ENCODE measurements around the gene KPNA2. TPM values are rescaled to one million over a fixed set of nuclear protein-coding genes. Genes with fewer than 3 reads are reported as not detected.

KPNA2 gene
- total and polyA plus RNA-seq, 2 of the 13 experiments (the other 11 are each of a cell fraction or from before 2014, with no cell fraction given), result 111 to 305 TPM

DNA sequence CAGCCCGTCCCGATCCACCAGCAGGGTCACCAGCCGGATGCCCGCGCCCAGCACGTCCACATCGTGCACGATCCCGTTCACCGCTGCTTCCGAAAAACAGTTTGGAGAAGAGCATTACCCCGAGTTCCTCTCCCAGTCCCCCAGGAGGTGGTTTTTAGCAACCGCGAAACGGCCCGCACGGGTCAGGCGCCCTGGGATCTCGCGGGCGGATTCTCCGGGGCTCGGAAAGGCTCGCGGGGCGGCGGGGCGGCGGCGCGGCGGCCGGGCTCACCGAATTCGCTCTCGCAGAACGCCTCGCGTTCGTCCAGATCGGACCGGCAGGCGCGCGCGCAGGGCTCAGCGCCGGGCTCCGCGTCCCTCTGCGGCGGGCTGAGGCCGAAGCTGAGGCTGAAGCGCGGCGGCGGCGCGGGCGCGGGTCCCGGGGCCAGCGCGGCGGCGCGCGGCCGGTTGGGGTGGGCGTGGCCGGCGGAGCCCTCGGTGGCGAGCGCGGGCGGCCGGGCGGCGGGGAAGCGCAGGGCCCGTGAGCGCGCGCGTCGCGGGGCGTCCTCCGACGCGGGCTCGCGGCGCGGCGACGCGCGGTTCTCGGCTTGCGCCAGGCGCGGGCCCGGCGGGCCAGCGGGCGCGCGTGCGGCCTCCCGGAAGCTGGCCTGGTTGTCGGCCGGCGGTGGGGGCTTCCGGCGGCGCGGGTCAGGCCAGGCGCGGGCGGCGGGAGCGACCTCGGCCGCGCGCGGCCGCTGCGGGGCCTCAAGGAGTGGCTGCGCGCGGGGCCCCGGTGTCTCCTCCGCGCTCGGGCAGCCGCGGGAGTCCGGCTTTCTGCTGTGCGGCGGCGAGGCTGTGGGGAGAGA, 42.2 kb upstream of the KPNA2 start (continued):
- TF ChIP-seq, protein P1, sequence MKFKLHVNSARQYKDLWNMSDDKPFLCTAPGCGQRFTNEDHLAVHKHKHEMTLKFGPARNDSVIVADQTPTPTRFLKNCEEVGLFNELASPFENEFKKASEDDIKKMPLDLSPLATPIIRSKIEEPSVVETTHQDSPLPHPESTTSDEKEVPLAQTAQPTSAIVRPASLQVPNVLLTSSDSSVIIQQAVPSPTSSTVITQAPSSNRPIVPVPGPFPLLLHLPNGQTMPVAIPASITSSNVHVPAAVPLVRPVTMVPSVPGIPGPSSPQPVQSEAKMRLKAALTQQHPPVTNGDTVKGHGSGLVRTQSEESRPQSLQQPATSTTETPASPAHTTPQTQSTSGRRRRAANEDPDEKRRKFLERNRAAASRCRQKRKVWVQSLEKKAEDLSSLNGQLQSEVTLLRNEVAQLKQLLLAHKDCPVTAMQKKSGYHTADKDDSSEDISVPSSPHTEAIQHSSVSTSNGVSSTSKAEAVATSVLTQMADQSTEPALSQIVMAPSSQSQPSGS (CRISPR knock-in tag; IDR thresholded peaks at IDR 0.05), result no peak
- TF ChIP-seq TBX3 (IDR thresholded peaks at IDR 0.05; ENCODE audit: borderline replicate concordance), result no peak
- TF ChIP-seq, protein P2, sequence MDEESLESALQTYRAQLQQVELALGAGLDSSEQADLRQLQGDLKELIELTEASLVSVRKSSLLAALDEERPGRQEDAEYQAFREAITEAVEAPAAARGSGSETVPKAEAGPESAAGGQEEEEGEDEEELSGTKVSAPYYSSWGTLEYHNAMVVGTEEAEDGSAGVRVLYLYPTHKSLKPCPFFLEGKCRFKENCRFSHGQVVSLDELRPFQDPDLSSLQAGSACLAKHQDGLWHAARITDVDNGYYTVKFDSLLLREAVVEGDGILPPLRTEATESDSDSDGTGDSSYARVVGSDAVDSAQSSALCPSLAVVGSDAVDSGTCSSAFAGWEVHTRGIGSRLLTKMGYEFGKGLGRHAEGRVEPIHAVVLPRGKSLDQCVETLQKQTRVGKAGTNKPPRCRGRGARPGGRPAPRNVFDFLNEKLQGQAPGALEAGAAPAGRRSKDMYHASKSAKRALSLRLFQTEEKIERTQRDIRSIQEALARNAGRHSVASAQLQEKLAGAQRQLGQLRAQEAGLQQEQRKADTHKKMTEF (CRISPR knock-in tag; IDR thresholded peaks at IDR 0.05), result peak; percentile 72; the same call in 1 of the 2 replicates
- TF ChIP-seq, protein P3, sequence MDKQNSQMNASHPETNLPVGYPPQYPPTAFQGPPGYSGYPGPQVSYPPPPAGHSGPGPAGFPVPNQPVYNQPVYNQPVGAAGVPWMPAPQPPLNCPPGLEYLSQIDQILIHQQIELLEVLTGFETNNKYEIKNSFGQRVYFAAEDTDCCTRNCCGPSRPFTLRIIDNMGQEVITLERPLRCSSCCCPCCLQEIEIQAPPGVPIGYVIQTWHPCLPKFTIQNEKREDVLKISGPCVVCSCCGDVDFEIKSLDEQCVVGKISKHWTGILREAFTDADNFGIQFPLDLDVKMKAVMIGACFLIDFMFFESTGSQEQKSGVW (CRISPR knock-in tag; IDR thresholded peaks at IDR 0.05; ENCODE audit: borderline replicate concordance), result no peak
- TF ChIP-seq, protein P4, sequence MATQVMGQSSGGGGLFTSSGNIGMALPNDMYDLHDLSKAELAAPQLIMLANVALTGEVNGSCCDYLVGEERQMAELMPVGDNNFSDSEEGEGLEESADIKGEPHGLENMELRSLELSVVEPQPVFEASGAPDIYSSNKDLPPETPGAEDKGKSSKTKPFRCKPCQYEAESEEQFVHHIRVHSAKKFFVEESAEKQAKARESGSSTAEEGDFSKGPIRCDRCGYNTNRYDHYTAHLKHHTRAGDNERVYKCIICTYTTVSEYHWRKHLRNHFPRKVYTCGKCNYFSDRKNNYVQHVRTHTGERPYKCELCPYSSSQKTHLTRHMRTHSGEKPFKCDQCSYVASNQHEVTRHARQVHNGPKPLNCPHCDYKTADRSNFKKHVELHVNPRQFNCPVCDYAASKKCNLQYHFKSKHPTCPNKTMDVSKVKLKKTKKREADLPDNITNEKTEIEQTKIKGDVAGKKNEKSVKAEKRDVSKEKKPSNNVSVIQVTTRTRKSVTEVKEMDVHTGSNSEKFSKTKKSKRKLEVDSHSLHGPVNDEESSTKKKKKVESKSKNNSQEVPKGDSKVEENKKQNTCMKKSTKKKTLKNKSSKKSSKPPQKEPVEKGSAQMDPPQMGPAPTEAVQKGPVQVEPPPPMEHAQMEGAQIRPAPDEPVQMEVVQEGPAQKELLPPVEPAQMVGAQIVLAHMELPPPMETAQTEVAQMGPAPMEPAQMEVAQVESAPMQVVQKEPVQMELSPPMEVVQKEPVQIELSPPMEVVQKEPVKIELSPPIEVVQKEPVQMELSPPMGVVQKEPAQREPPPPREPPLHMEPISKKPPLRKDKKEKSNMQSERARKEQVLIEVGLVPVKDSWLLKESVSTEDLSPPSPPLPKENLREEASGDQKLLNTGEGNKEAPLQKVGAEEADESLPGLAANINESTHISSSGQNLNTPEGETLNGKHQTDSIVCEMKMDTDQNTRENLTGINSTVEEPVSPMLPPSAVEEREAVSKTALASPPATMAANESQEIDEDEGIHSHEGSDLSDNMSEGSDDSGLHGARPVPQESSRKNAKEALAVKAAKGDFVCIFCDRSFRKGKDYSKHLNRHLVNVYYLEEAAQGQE (IDR thresholded peaks at IDR 0.05; ENCODE audit: borderline replicate concordance in 1 of 2, low read depth in 1 of 2, low read length in 2 of 2), result peak in 1 of 2 experiments; percentile 16; a peak in 1 of 4 replicates
- TF ChIP-seq, protein P5, sequence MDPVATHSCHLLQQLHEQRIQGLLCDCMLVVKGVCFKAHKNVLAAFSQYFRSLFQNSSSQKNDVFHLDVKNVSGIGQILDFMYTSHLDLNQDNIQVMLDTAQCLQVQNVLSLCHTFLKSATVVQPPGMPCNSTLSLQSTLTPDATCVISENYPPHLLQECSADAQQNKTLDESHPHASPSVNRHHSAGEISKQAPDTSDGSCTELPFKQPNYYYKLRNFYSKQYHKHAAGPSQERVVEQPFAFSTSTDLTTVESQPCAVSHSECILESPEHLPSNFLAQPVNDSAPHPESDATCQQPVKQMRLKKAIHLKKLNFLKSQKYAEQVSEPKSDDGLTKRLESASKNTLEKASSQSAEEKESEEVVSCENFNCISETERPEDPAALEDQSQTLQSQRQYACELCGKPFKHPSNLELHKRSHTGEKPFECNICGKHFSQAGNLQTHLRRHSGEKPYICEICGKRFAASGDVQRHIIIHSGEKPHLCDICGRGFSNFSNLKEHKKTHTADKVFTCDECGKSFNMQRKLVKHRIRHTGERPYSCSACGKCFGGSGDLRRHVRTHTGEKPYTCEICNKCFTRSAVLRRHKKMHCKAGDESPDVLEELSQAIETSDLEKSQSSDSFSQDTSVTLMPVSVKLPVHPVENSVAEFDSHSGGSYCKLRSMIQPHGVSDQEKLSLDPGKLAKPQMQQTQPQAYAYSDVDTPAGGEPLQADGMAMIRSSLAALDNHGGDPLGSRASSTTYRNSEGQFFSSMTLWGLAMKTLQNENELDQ (CRISPR knock-in tag; IDR thresholded peaks at IDR 0.05; ENCODE audit: borderline replicate concordance), result 0 out of 2 replicates have a peak, but pooled peaks have one; percentile 38
- no peak for TF ChIP-seq CC2D1A (CRISPR knock-in tag; IDR thresholded peaks at IDR 0.05)
- TF ChIP-seq KLF16 (CRISPR knock-in tag; IDR thresholded peaks at IDR 0.05), result peak in 1 of 2 experiments; percentile 74; a peak in 1 of 4 replicates
- TF ChIP-seq, protein P6, sequence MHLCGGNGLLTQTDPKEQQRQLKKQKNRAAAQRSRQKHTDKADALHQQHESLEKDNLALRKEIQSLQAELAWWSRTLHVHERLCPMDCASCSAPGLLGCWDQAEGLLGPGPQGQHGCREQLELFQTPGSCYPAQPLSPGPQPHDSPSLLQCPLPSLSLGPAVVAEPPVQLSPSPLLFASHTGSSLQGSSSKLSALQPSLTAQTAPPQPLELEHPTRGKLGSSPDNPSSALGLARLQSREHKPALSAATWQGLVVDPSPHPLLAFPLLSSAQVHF (CRISPR knock-in tag; IDR thresholded peaks at IDR 0.05), result no peak
- TF ChIP-seq ZNF530 (CRISPR knock-in tag; IDR thresholded peaks at IDR 0.05; ENCODE audit: low read depth), result no peak
- TF ChIP-seq ZNF354B (CRISPR knock-in tag; IDR thresholded peaks at IDR 0.05), result no peak
- no peak for TF ChIP-seq STAT5B (CRISPR knock-in tag; IDR thresholded peaks at IDR 0.05)
- TF ChIP-seq MAFG (CRISPR knock-in tag; IDR thresholded peaks at IDR 0.05), result no peak
- TF ChIP-seq SKI (IDR thresholded peaks at IDR 0.05; ENCODE audit: partially characterized antibody), result peak; percentile 21
- peak; percentile 73 for TF ChIP-seq PHF21A (CRISPR knock-in tag; IDR thresholded peaks at IDR 0.05)
- no peak for TF ChIP-seq ERF (CRISPR knock-in tag; IDR thresholded peaks at IDR 0.05)
- TF ChIP-seq FOXO1 (CRISPR knock-in tag; IDR thresholded peaks at IDR 0.05), result no peak
- TF ChIP-seq RAD21 (CRISPR knock-in tag; IDR thresholded peaks at IDR 0.05), result peak; percentile 46; the same call in 1 of the 2 replicates

All from HepG2 (cell line).